HepG2 (cell line): ENCODE data around the gene OTOP3. TPM values are rescaled to one million over a fixed set of nuclear protein-coding genes. Genes with fewer than 3 reads are reported as not detected.

Experiments
- ARNT2 ChIP-seq: sonication (generic); formaldehyde crosslinking; IDR thresholded peaks from 2 replicates; pipeline ENCODE4 v1.8.0; 2022; ENCODE audit warnings: mild to moderate bottlenecking, low read depth, missing genetic modification reagents, moderate library complexity
- ATF7-NPFF ChIP-seq: sonication (generic); formaldehyde crosslinking; IDR thresholded peaks from 2 replicates; pipeline ENCODE4 v1.8.1; 2023; ENCODE audit warnings: mild to moderate bottlenecking, low read depth, missing genetic modification reagents, moderate library complexity
- CBFB ChIP-seq: sonication (generic); formaldehyde crosslinking; IDR thresholded peaks from 2 replicates; pipeline ENCODE4 v1.4.0; 2020; ENCODE audit warnings: missing genetic modification reagents
- DMAP1 ChIP-seq: IDR thresholded peaks from 2 replicates; pipeline ENCODE4 v1.6.1; 2016
- DPF2 ChIP-seq: sonication (generic); formaldehyde crosslinking; IDR thresholded peaks from 2 replicates; pipeline ENCODE4 v1.4.0; 2020; ENCODE audit warnings: mild to moderate bottlenecking, low read depth, missing genetic modification reagents, borderline replicate concordance
- LCORL ChIP-seq, 2 experiments: fragments of 450-650 bp in 1 of 2; sonication (generic) in 1 of 2; formaldehyde crosslinking in 1 of 2; IDR thresholded peaks; 2 replicates each; pipeline versions ENCODE4 v1.5.0 to v1.6.1; 2017 to 2020; ENCODE audit warnings: antibody characterized with exemption in 1 of 2, missing genetic modification reagents in 1 of 2
- MAZ ChIP-seq, 2 experiments: sonication (generic) in 1 of 2; formaldehyde crosslinking in 1 of 2; IDR thresholded peaks; 2 replicates each; pipeline versions ENCODE4 v1.5.0 to v1.6.1; 2012 to 2020; ENCODE audit warnings: low read depth in 2 of 2, mild to moderate bottlenecking in 2 of 2, borderline replicate concordance in 1 of 2, improper control_type of control experiment in 1 of 2, low read length in 1 of 2, missing genetic modification reagents in 1 of 2, moderate library complexity in 1 of 2
- NCOA5 ChIP-seq: sonication (generic); formaldehyde crosslinking; IDR thresholded peaks from 2 replicates; pipeline ENCODE4 v1.4.0; 2020; ENCODE audit warnings: missing genetic modification reagents
- NFAT5 ChIP-seq: sonication (generic); formaldehyde crosslinking; IDR thresholded peaks from 2 replicates; pipeline ENCODE4 v1.4.0; 2020; ENCODE audit warnings: missing genetic modification reagents
- NFE2 ChIP-seq: sonication (generic); formaldehyde crosslinking; IDR thresholded peaks from 2 replicates; pipeline ENCODE4 v1.4.0; 2020; ENCODE audit warnings: missing genetic modification reagents
- NR2F1 ChIP-seq, 2 experiments: fragments of 450-650 bp in 1 of 2; formaldehyde crosslinking in 1 of 2; IDR thresholded peaks; 2 replicates each; pipeline versions ENCODE4 v1.5.0 to v1.6.1; 2016 to 2020; ENCODE audit warnings: mild to moderate bottlenecking in 1 of 2, missing compliant biosample characterization in 1 of 2, missing genetic modification reagents in 1 of 2, moderate library complexity in 1 of 2
- NRL ChIP-seq: sonication (generic); formaldehyde crosslinking; IDR thresholded peaks from 2 replicates; pipeline ENCODE4 v1.5.0; 2020; ENCODE audit warnings: missing genetic modification reagents, mild to moderate bottlenecking, moderate library complexity, borderline replicate concordance
- POLR2AphosphoS5 ChIP-seq: IDR thresholded peaks from 2 replicates; pipeline ENCODE4 v1.6.1; 2012; ENCODE audit warnings: low read depth, low read length
- REPIN1 ChIP-seq: sonication (generic); formaldehyde crosslinking; IDR thresholded peaks from 2 replicates; pipeline ENCODE4 v1.8.0; 2022; ENCODE audit warnings: missing genetic modification reagents, low read depth, mild to moderate bottlenecking, borderline replicate concordance
- SOX13 ChIP-seq, 3 experiments: fragments of 450-650 bp in 1 of 3; sonication (generic) in 1 of 3; formaldehyde crosslinking in 1 of 3; IDR thresholded peaks in 2 of 3; conservative IDR thresholded peaks in 1 of 3; 2 replicates each; pipeline versions ENCODE4 v1.5.0 to v1.6.1; 2016 to 2020; ENCODE audit warnings: antibody characterized with exemption in 1 of 3, mild to moderate bottlenecking in 1 of 3, missing compliant biosample characterization in 1 of 3, missing genetic modification reagents in 1 of 3, moderate library complexity in 1 of 3
- ZMAT3 ChIP-seq: sonication (generic); formaldehyde crosslinking; conservative IDR thresholded peaks from 2 replicates; pipeline ENCODE4 v1.7.0; 2021; ENCODE audit warnings: missing genetic modification reagents
- ZNF230 ChIP-seq: sonication (generic); formaldehyde crosslinking; IDR thresholded peaks from 2 replicates; pipeline ENCODE4 v1.4.0; 2020; ENCODE audit warnings: mild to moderate bottlenecking, missing genetic modification reagents
- ZNF431 ChIP-seq: sonication (generic); formaldehyde crosslinking; IDR thresholded peaks from 2 replicates; pipeline ENCODE4 v1.9.0; 2022; ENCODE audit warnings: missing genetic modification reagents, low read depth, mild to moderate bottlenecking, borderline replicate concordance
- ZNF775 ChIP-seq: sonication (generic); formaldehyde crosslinking; IDR thresholded peaks from 2 replicates; pipeline ENCODE4 v1.4.0; 2020; ENCODE audit warnings: missing genetic modification reagents, mild to moderate bottlenecking, moderate library complexity, borderline replicate concordance
- polyA plus RNA-seq, 8 experiments: library from polyadenylated mRNA; depleted of rRNA in 3 of 8; stranded (reverse) in 7 of 8; unstranded in 1 of 8; fragments of >200 nt; fragmentation: Illumina TruSeq in 4 of 8; extraction: Trizol in 4 of 8; gene quantifications; 2 replicates each; pipeline versions ENCODE4 v1.2.1 to v1.2.3, GENCODE V29; 2011 to 2016; ENCODE audit warnings: low read depth in 4 of 8, missing spikeins in 1 of 8, mixed read lengths in 1 of 8; ENCODE audit not compliant: insufficient read depth in 1 of 8
- total RNA-seq, 5 experiments: library from RNA; depleted of rRNA; stranded (reverse); fragments of >200 nt; fragmentation: Illumina TruSeq; extraction: Trizol; gene quantifications; 2 replicates each; pipeline ENCODE4 v1.2.3, GENCODE V29; 2016; ENCODE audit warnings: low read depth in 1 of 5

OTOP3 gene
- total and polyA plus RNA-seq, 2 of the 13 experiments (the other 11 are each of a cell fraction or from before 2014, with no cell fraction given) = not detected

- TF ChIP-seq NR2F1 (CRISPR knock-in tag; IDR thresholded peaks at IDR 0.05) (peak in 1 of 2 experiments; percentile 40; a peak in 1 of 4 replicates), ZNF230 (CRISPR knock-in tag) (peak; percentile 89), REPIN1 (CRISPR knock-in tag) (peak; percentile 89; the same call in 1 of the 2 replicates), NCOA5 (no peak), ZNF431 (CRISPR knock-in tag) (peak; percentile 75; the same call in 1 of the 2 replicates), NFAT5 (CRISPR knock-in tag) (peak; percentile 69), NFE2 (CRISPR knock-in tag) (no peak), POLR2AphosphoS5 (peak; percentile 88), ARNT2 (CRISPR knock-in tag) (peak; percentile 88), ZNF775 (no peak; the same call in 1 of the 2 replicates), LCORL (IDR thresholded peaks at IDR 0.05) (no peak), LCORL (CRISPR knock-in tag; IDR thresholded peaks at IDR 0.05) (peak; percentile 74; the same call in 1 of the 2 replicates), ATF7-NPFF (CRISPR knock-in tag) (peak; percentile 93), SOX13 (IDR thresholded peaks at IDR 0.05) (no peak), SOX13 (CRISPR knock-in tag; conservative IDR thresholded peaks at IDR 0.05 in 1 of 2, IDR thresholded peaks at IDR 0.05 in 1 of 2) (peak in 1 of 2 experiments; percentile 45; a peak in 1 of 4 replicates), DMAP1 (CRISPR knock-in tag) (peak; percentile 91), CBFB (peak; percentile 91), MAZ (IDR thresholded peaks at IDR 0.05; ENCODE audit: borderline replicate concordance, low read depth, low read length) (peak; percentile 76), MAZ (CRISPR knock-in tag; IDR thresholded peaks at IDR 0.05; ENCODE audit: low read depth) (peak; percentile 99), NRL (peak; percentile 90), DPF2 (CRISPR knock-in tag) (peak; percentile 35; the same call in 1 of the 2 replicates), ZMAT3 (CRISPR knock-in tag) (peak; percentile 98)
Observed at GRCh38 chr17:74981979-74982662, 46.4 kb downstream of the OTOP3 start (continued).
